ENCODE measurements around the gene GANC.

GANC gene

DNA sequence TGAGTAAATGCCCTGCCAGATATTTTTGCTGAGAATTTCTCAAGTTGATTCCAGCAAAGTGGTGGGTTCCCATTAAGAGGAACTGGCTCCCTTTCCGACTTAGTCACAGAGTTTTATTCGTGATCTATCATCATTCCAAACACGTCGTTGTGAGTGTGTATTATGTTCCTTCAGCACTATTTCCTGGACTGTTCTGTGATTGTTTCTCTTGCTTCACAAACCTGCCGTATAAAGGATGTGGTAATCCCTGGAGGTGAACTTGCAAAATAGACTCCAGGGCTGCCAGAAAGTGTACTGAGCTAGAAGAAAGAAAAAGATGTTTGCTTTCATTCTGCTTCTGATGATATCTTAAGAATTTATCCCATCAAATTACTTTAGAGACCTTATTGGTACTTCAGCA lies 71.8 kb downstream of the GANC start:
- peak; percentile 62 for DNase-seq (ENCODE audit: low read depth)

DNA sequence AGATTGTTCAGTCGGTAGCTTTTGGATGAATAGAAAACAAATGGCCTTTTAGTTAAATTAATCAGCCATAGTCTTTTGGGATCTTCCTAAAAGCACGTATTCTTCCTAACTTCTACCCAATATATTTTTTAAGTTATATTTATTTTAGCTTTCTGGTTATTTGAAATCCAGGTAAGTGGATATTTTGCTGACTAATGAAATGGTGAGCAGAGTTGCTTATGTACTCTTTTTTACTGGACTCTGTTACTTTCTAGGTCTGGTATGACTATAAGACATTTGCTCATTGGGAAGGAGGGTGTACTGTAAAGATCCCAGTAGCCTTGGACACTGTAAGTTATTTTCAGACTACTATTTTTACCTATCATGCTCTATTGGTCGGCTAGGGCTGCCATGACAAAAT lies 72.5 kb downstream of the GANC start:
- no peak for DNase-seq (ENCODE audit: low read depth)

DNA sequence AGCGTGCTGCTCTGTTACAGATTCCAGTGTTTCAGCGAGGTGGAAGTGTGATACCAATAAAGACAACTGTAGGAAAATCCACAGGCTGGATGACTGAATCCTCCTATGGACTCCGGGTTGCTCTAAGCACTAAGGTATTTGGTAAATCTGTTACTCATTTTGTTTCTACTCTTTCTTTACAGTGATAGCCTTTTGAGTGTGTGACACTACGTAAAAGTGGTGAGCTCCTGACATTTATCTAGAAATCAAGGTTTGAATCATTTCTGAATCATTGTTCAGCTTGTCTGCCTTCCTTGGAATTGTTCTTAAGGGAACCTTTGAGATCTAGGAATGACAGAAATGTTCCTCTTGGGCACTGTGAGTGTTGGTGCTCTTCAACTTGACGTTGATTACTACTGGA lies 75.1 kb downstream of the GANC start:
- DNase-seq (ENCODE audit: low read depth): peak; percentile 85

DNA sequence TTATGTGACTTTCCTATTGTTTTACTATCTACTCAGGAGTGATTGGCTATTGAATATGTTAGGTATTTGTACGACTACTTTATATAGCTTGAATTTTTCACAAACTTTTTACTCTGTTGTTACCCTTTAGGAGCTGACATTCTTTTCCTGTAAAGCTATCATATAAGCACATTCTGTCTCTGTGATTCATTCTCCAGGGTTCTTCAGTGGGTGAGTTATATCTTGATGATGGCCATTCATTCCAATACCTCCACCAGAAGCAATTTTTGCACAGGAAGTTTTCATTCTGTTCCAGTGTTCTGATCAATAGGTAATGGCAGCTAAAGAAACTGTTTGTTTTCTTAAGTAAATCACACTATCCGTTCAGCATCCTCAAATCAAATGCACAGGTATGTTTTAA lies 76.2 kb downstream of the GANC start:
- DNase-seq (ENCODE audit: low read depth): peak; percentile 71

DNA sequence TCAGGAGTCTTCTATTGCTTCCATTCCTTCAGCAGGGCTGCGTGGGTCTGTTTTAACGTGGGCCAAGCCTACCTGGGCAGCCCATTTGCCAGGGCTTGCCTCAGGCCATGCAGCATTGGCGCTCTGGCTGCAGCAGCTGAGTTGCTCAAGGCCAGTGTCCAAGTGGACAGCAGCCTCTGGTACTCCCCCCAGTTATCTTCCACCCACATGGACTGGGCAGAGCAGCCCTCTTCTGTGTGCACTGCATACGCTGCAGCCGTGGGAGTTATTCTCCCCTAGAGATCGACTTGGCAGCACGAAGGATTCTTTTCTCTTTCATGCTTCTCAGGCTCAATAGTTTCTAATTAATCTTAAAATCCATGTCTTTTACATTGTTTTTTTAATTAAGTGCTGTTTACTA lies 79.4 kb downstream of the GANC start:
- DNase-seq (ENCODE audit: low read depth): no peak

DNA sequence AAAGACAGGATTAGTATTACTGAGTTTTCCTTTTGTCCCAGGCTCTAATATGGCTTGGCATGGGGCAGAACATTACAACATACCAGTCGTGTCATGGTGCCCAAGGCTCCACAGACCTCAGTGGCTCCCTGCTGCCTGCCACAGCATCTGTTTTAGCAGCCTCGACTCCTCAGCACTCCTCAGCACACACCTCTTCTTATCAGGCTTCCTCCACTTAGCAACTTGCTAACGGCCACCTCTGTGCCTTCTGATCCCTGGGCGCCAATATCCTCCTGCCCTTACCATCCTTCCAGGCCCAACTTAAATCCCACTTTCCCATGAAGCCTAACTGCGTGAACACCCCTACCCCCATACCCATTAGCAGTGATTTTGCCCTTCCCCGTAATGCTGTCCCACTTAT lies 80.1 kb downstream of the GANC start:
- DNase-seq (ENCODE audit: low read depth): no peak

DNA sequence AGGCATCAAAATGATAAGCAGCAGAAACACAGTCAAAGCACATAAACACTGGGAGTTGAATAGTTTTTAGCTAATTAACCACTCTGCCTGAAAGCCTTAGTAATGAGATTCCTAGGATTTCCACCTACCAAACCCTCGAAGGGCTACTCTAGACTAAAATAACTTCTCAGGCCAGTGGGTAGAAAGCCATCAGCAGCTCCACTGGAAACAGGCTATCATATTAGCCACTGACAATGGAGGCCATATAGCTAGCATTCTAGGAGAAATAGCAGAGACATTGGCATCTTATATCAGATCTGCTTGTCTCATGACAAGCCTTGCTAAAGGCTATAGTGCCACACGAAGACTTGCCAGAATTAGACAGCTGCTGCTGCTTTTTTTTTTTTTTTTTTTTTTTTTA lies 81.8 kb downstream of the GANC start:
- DNase-seq (ENCODE audit: low read depth): no peak

DNA sequence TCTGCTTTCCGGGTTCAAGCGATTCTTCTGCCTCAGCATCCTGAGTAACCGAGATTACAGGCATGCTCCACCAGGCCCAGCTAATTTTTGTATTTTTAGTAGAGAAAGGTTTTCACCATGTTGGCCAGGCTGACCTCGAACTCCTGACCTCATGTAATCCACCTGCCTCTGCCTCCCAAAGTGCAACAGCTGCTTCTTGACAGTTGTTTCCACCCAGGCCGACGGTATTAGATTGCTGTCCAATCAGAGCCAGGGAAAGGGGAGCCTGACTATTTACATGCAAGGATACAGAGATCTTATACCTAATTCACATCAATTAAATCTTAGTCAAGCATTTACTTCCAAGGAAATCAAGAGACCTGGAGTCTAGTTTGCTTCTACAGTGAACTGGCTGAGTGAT lies 82.3 kb downstream of the GANC start:
- DNase-seq (ENCODE audit: low read depth): no peak

DNA sequence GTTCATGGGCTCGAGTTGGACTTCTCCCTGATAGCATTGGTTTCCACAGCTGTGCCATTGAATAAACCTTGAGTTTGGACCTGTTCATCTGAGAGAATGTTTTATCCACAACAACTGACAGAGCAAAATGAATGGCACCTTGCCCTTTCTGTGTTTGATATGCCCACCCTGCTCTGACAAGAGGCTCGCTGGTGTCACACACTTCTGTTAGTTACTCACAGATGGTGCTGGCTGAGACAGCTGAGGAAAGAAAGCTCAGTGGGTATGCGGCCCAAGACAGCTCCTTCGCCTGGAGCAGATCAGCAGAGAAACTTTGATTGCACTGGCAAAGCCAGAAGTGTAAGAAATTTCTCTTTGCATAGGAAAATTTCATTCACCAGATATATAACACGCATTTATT lies 83.8 kb downstream of the GANC start:
- DNase-seq (ENCODE audit: low read depth): no peak

DNA sequence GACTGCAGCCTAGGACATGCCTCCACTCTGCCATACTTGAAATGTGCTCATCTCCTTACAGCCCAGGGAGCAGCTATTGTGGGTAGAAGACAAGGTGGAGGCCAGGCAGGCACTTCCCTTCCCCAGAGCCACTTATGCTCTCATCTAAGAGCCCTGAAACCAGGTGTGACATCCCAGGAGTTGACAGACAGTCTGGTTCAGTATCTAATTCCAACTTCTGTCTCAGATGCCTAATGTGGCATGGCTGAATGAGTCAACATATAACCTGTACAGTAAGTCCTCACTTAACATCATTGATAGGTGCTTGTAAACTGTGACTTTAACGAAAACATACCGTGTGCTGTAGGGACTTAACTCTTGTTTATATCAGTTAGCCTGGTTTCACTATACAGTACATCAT lies 85.1 kb downstream of the GANC start:
- DNase-seq (ENCODE audit: low read depth): no peak

DNA sequence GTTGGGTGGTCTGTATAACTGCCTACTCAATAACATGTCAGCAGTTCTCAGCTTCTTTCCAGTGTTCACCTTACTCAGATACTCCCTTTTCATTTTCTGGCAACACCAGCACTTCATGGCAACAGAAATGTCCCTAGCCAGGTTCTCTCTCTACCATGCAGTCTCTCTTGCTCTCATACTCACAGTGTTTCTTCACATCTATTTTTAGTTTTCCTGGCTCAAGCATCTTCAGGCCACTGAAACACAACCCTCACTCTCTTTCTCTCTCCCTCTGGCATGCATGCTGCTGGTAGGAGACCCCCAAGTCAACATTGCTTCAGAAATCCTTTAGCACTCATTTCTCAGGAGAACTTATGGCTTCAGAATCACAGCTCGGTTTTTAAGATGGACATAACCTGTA lies 86.2 kb downstream of the GANC start, which contains the start of gene CAPN3:
Gene CAPN3, plus strand, starts transcription at position 253 of the 400 bp plus-strand sequence. CDS start 305 bp downstream, outside the sequence.
- no peak for DNase-seq (ENCODE audit: low read depth)

DNA sequence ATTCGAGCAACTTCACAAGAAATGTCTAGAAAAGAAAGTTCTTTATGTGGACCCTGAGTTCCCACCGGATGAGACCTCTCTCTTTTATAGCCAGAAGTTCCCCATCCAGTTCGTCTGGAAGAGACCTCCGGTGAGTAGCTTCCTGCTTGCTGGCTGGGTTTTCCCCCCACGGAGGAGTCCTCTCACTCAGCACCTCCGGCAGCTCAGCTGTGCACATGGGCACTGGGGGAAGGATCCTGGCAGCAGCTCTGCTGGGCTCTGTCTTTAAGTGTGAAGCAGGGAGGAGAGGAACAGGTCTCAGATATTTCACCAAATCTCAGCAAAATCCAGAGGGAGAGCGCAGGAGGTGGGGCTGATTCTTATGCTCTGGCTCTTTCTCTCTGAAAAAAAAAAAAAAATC lies 87.0 kb downstream of the GANC start:
- no peak for DNase-seq (ENCODE audit: low read depth)

DNA sequence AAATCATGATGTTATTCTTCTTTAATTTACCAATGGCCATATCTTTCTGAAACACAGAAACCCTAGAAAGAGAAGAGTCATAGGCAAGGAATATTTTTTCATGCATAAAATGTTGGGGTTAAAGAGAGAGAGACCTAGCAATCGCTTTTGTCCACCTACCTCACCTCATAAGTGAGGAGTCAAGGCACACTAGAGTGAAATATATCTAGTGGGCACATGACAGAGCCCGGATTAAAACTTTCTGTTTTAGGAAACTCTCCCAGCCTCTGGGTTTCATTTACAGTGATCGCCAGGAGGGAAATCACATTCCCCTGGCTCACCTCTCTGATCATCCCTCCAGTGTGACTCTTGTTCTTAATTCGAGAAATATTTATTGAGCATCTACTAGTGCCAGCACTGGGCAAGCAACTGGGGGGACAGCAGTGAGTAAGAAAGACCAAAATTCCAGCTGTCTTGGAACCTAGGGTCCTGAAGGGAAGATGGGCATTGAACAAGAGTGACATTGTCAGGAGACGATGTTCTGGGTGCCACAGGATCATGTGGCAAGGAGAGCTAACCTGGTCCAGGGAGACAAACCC lies 87.6 kb downstream of the GANC start:
- no peak for DNase-seq (ENCODE audit: low read depth)

DNA sequence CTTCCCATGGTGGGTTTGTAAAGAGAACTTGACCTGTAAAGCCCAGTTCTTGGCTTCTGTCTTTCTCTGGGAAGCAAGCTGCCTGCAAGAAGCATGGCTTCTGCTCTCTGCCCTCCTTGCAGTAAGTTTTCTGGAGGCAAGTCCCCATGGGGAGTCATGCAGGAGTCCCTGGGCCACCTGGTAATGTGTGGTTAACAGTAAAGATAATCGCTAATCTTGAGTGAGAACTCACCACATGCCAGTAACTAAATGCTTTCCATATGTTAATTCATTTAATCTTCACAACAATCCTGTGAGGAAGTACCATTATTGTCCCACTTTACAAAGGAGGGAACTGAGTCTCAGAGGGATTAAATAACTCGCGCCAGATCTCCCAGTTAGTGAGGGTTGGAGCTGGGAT lies 90.5 kb downstream of the GANC start:
- DNase-seq (ENCODE audit: low read depth): no peak

DNA sequence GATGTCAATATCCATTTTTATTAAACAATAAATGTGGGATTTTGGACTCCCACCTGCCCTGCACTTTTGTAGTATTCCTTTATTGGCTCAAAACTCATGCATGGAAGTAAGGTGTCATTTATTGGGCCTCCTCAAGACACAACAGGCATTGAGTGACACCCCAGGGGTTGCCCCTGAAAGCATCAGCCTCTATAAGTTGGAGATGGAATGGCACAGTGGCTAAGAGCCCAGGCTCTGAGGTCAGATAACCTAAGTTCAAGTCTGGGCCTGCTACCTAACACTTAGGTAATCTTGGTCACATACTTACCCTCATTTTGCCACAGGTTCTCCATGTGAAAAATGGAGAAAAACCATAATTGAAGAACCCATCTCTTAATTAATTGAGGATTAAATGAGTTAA lies 90.9 kb downstream of the GANC start:
- DNase-seq (ENCODE audit: low read depth): no peak

DNA sequence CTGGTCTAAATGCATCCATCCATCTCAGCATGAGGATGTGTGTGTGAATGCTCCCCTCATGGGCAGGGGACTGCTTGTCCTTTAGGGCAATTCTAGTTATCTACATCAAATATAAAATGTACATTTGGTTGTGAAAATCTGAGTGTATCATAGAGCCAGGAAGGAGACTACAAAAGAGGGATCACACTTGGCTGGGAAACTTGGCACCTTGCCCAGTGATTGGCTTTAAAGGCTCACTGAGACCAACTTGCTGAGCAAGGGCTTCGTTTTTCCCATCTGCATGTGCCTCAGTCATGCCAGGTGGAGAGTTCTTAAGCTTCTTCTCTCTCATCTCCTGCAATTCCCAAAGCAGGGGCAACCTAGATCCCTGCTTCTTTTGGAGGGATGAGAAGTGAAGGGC lies 91.5 kb downstream of the GANC start:
- no peak for DNase-seq (ENCODE audit: low read depth)

DNA sequence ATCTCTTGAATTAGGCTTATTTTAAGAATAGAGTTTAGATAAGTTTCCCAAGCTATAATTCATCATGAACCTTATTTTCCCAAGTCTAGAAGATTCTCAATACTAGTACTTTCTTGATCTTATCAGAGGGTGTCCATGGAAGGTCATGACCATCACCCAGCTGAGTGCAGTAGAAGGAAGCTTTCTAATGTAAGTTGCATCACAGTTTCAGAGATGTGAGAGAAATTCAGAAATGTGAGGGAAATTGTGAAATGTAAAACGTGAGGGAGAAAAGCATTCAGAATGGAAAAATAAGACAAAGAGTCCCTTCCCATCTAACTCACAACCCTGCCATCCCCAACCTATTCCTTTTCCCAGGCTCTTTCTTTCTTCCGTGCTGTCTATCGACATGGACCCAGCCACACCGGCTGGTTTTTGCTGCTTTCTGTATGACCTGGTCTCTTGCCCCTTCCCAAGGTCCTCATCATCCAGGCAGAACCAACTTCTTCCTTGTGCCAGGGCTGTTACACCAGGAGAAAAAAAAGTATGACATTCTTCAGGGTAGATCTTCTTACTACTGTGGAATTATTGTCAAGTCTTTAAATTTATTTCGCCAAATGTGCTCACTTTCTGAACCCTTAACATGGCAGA lies 93.0 kb downstream of the GANC start:
- no peak for DNase-seq (ENCODE audit: low read depth)

DNA sequence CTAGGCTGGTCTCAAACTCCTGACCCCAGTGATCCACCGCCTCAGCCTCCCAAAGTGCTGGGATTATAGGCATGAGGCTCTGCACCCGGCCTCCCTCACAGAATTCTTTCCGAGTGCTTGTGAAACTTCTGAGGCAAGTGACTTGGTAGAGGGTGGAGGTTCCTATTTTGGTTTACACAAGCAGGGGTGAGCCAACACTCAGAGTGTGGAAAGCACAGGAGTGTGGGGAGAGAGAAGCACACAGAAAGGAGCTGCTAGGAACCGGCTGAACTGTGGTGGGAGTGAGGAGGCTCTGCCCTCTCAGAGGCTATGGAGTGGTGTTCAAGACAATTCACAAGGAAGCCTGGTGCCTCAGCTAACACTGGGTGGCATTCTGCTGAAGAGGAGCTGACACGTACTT lies 94.0 kb downstream of the GANC start:
- DNase-seq (ENCODE audit: low read depth): no peak

DNA sequence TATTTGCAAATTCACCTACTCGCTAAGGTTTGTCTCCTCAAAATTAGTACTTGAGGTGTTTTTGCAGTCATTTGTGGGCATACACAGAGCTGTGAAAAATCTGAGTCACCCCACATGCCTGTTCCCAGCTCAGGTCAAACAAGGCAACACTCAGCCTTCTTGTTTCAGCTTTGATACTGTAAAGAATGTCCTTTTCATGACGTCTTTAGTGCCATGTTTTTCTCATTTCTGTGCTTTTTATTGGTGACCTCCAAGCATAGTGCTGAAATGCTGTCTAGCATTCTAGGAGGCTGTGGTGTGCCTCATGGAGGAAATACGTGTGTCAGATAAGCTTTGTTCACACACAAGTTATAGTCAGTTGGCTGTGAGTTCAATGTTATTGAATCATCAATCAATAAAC lies 95.1 kb downstream of the GANC start:
- DNase-seq (ENCODE audit: low read depth): no peak

DNA sequence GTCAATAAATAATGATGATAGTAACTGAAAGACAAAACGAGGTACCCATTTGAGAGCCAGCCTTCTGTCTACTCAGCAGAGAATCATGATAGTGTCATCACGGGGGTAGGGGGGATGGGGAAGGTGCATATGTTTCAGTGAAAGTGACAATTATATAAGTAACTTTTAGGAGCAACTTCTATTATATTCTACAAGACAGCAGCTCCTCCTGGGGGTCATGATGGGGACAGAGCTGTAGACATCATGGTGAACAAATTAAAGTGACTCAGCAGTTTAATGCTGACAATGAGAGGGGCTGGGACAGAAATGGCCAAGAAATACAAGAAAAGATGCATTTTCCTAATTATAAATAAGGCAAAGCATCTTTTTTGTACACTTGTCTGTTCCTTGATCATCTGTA lies 98.1 kb downstream of the GANC start:
- DNase-seq (ENCODE audit: low read depth): no peak

DNA sequence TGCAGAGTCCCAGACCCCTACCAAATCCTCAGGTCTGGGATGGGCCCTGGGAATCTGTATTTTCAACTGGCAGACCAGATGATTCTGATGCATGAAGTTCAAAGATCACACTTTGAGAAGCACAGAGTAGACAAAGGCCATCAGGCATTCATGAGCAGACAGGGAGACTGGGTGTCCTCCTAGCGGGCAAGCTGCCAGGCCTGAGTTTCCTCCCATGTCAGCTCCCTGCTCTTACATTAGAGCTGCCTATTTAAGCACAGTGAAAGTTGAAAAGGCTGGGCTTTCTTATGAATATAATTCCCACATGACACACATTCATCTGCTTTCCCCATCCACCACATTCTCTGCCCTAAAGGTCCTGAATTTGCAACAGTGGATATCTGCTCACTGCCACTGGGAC lies 100.3 kb downstream of the GANC start:
- no peak for DNase-seq (ENCODE audit: low read depth)

DNA sequence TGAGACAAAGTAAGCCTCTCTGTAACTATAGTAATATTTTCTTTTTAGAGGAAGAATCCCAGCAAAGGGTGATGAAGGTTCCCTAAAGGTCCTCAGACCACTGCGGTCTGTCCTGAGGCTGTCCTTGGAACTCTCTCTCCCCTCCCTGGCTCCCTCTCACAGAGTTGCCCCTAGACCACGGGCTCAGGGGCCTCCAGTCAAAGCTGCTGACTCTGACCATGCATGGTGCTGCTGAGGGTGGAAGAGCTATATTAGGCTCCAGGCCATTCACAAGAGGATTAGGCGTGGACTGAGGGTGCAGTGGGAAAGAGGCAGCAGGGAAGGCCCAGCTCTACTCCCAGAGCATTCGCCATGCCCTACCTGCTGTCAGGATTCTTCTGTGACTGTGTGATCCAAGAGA lies 100.9 kb downstream of the GANC start:
- no peak for DNase-seq (ENCODE audit: low read depth)

DNA sequence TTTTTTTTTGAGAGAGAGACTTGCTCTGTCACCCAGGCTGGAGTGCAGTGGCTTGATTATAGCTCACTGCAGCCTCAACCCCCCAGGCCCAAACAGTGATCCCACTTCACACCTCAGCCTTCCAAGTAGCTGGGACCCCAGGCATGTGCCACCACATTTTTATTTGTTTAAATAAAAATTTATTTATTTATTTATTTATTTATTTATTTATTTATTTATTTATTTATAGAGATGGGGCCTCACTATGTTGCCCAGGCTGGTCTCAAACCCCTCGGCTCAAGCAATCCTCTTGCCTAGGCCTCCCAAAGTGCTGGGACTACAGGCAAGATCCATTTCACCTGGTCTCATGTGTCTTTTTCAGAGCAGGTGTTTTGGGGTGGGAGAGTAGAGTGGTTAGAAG lies 101.8 kb downstream of the GANC start:
- no peak for DNase-seq (ENCODE audit: low read depth)

DNA sequence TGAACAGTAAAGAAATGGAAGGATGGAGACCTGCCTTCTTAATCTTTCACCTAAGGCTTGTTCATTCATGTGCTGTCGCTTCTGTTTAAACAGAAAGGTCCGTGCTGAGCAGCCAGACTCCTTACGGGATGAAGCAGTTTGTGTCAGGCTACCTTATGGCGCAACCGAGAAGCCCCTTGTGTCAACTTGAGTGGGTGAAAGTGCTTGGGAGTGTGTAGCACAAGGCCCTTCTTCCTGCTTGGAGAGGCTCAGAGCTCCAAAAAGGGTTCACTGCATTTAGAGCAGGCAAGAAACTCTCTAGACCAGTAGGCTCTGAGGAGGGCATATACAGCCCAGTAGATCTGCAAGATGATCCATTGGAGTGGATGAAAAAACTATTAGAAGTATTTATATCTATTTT lies 102.3 kb downstream of the GANC start:
- DNase-seq (ENCODE audit: low read depth): no peak
